Ishikawa (cell line): ENCODE measurements around the gene BMP6.

Experiments
- CEBPB ChIP-seq: IDR thresholded peaks from 2 replicates; pipeline ENCODE4 v1.6.1; 2012
- CREB1 ChIP-seq: IDR thresholded peaks from 2 replicates; pipeline ENCODE4 v1.6.1; 2012; ENCODE audit warnings: low read depth
- EGR1 ChIP-seq: IDR thresholded peaks from 2 replicates; pipeline ENCODE4 v1.6.1; 2012
- EP300 ChIP-seq: IDR thresholded peaks from 2 replicates; pipeline ENCODE4 v1.6.1; 2012; ENCODE audit warnings: borderline replicate concordance
- FOXM1 ChIP-seq: IDR thresholded peaks from 2 replicates; pipeline ENCODE4 v1.6.1; 2012; ENCODE audit warnings: low read depth, borderline replicate concordance
- NFIC ChIP-seq: IDR thresholded peaks from 2 replicates; pipeline ENCODE4 v1.6.1; 2012
- RAD21 ChIP-seq: IDR thresholded peaks from 2 replicates; pipeline ENCODE4 v1.6.1; 2012; ENCODE audit warnings: low read depth
- TAF1 ChIP-seq: IDR thresholded peaks from 2 replicates; pipeline ENCODE4 v1.6.1; 2012; ENCODE audit warnings: low read depth, mild to moderate bottlenecking
- TCF12 ChIP-seq: IDR thresholded peaks from 2 replicates; pipeline ENCODE4 v1.6.1; 2012; ENCODE audit warnings: low read depth
- TEAD4 ChIP-seq: IDR thresholded peaks from 2 replicates; pipeline ENCODE4 v1.6.1; 2012
- YY1 ChIP-seq: IDR thresholded peaks from 2 replicates; pipeline ENCODE4 v1.6.1; 2012; ENCODE audit warnings: low read depth
- ZBTB7A ChIP-seq: IDR thresholded peaks from 2 replicates; pipeline ENCODE4 v1.6.1; 2012; ENCODE audit warnings: low read depth
- TF ChIP-seq, protein P1 (sequence below): IDR thresholded peaks from 2 replicates; pipeline ENCODE4 v1.6.1; 2012
- TF ChIP-seq, protein P2 (sequence below): IDR thresholded peaks from 2 replicates; pipeline ENCODE4 v1.6.1; 2012; ENCODE audit warnings: low read depth, mild to moderate bottlenecking
- TF ChIP-seq, protein P3 (sequence below): IDR thresholded peaks from 2 replicates; pipeline ENCODE4 v1.6.1; 2012

Gene BMP6

DNA sequence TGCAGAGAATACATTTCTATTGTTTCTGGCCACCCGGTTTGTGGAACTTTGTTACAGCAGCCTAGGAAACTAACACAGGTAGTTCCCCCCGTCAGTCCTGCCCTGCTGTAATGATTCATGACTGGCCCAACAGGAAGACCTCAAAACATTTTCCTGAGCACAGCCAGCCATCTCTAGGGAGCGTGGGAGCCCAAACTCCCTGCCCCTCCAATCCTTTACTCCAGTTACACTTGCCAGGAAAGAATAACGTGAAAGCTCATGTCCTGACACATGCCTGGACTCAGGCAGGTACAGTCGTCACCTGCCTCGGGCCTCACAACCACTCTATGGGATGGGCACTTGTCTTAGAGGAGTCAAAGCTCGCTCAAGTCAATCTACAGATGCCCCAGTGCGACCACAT is 176.3 kb downstream of the BMP6 start:
- no peak for TF ChIP-seq FOXM1
- no peak for TF ChIP-seq ZBTB7A
- TF ChIP-seq, protein P1, sequence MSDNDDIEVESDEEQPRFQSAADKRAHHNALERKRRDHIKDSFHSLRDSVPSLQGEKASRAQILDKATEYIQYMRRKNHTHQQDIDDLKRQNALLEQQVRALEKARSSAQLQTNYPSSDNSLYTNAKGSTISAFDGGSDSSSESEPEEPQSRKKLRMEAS: no peak
- TF ChIP-seq TAF1: no peak
- TF ChIP-seq CEBPB: no peak

DNA sequence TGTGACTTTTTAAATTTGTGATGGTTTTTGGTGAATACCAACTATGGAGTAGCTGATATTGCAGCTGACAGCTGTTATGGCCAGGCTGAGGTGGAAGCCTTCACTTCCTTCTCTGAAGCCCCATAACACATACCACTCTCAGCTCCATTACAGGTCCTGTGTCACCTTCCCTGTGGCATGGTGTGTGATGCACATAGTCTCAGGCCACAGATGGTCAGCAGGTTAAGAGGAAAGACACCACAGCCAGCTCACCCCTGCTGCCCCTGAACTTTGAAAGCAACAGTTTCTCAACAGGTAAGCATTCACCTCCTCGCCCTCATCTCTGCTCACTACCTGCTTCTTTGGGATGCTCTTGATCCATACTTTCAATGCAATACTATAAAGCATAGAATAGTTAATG is 177.0 kb downstream of the BMP6 start:
- TF ChIP-seq, protein P2, sequence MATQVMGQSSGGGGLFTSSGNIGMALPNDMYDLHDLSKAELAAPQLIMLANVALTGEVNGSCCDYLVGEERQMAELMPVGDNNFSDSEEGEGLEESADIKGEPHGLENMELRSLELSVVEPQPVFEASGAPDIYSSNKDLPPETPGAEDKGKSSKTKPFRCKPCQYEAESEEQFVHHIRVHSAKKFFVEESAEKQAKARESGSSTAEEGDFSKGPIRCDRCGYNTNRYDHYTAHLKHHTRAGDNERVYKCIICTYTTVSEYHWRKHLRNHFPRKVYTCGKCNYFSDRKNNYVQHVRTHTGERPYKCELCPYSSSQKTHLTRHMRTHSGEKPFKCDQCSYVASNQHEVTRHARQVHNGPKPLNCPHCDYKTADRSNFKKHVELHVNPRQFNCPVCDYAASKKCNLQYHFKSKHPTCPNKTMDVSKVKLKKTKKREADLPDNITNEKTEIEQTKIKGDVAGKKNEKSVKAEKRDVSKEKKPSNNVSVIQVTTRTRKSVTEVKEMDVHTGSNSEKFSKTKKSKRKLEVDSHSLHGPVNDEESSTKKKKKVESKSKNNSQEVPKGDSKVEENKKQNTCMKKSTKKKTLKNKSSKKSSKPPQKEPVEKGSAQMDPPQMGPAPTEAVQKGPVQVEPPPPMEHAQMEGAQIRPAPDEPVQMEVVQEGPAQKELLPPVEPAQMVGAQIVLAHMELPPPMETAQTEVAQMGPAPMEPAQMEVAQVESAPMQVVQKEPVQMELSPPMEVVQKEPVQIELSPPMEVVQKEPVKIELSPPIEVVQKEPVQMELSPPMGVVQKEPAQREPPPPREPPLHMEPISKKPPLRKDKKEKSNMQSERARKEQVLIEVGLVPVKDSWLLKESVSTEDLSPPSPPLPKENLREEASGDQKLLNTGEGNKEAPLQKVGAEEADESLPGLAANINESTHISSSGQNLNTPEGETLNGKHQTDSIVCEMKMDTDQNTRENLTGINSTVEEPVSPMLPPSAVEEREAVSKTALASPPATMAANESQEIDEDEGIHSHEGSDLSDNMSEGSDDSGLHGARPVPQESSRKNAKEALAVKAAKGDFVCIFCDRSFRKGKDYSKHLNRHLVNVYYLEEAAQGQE: no peak

DNA sequence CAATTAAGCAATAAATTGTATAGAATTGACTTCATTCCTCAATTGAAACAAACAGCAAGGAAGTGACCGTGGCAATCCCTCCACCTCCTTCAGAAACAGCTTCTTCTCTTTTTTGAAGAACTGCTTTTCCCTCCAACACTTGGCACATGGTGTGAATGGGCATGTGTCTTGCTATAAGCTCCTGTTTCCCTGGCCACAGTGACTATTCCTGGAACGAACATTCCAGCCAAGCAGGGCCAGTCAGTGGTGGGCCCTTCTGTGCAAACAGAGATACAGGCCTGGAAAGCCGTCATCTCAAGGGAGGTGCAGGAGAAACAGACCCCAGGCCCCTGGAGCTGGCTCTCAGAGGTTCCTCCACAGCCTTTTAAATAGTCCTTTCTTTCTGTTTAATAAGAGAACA is 177.8 kb downstream of the BMP6 start:
- TF ChIP-seq TAF1 (no peak), CEBPB (no peak)
- TF ChIP-seq, protein P3, sequence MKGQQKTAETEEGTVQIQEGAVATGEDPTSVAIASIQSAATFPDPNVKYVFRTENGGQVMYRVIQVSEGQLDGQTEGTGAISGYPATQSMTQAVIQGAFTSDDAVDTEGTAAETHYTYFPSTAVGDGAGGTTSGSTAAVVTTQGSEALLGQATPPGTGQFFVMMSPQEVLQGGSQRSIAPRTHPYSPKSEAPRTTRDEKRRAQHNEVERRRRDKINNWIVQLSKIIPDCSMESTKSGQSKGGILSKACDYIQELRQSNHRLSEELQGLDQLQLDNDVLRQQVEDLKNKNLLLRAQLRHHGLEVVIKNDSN: no peak

DNA sequence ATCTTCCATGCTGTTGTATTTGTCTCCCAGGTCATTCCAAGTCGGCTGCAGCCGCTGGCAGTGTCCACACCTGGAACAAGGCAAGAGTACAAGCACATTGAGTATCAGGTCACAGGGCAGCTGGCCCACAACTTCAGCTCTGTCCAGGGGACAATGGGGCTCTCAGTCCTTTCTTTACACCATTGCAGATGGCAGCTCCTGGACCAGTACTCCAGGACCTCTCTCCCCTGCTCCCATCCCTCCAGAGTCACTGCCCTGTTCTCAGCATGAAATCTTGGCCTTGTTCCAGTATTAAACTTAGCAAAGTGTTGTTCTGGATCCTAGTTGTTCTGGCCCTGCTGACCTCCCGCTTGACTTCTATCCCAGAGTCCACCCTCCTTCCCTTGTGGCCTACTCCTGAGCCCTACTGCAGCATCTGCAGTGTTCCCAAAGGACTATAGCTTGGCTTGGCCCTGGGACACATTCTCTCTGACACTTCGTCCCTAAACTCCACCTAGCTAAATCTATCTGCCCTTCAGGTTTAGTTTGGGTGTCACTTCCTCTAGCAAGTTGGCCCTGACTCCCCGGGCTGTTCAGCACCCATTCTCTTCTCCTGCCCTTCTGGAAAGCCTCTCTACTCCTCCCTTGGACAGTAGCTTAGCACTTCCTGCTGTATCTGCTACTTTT is 178.9 kb downstream of the BMP6 start:
- TF ChIP-seq, protein P1: no peak
- TF ChIP-seq EGR1 (no peak), RAD21 (no peak), CREB1 (no peak), TCF12 (no peak), NFIC (no peak), YY1 (no peak), ZBTB7A (no peak), TAF1 (no peak)
- TF ChIP-seq, protein P2: no peak

DNA sequence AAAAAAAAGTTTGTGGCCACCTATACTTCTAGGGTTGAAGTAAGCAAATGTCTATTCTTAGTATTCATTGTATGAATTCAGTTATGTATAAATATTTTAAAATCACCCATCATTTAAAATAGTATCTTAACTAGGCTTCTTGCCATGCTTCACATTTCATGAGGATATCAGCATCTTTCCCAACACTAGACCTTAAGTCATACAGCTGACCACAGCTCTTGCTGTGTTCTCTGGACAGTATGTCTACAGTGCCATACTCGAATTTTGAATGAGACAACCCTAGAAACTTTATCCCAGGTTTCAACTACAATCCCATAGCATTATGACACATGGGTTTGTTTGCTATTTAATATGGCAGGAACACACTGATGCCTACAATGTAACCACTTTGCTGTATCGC is 179.5 kb downstream of the BMP6 start:
- no peak for TF ChIP-seq CEBPB
- no peak for TF ChIP-seq CREB1
- no peak for TF ChIP-seq TEAD4
- TF ChIP-seq ZBTB7A: no peak
- TF ChIP-seq EP300: no peak
- TF ChIP-seq, protein P1: no peak
- TF ChIP-seq, protein P3: no peak
- no peak for TF ChIP-seq NFIC
- no peak for TF ChIP-seq TCF12
- TF ChIP-seq EGR1: no peak
- no peak for TF ChIP-seq FOXM1
- no peak for TF ChIP-seq YY1
- no peak for TF ChIP-seq TAF1
- TF ChIP-seq RAD21: no peak
- TF ChIP-seq, protein P2: no peak
